Suprapubic skin (tissue), 4 donors: ENCODE results near the gene RXFP2.

Experiments used
- EP300 ChIP-seq: sonication (generic); formaldehyde crosslinking; IDR thresholded peaks from one replicate; pipeline ENCODE4 v1.6.1; 2017; ENCODE audit warnings: antibody characterized with exemption
- POLR2A ChIP-seq, 2 donors: fragments of 450-650 bp; IDR thresholded peaks; one replicate each; pipeline ENCODE4 v1.6.1; 2017; ENCODE audit warnings: antibody characterized with exemption in 2 of 2, mild to moderate bottlenecking in 2 of 2, moderate library complexity in 2 of 2
- POLR2AphosphoS5 ChIP-seq, 3 donors: sonication (generic); formaldehyde crosslinking; IDR thresholded peaks; one replicate each; pipeline ENCODE4 v1.6.1; 2017; ENCODE audit warnings: antibody characterized with exemption in 3 of 3
- TF ChIP-seq, protein P1 (sequence below), 2 donors: fragments of 200-600 bp in 1 of 2; fragments of 450-650 bp in 1 of 2; sonication (generic) in 1 of 2; IDR thresholded peaks; one replicate each; pipeline ENCODE4 v1.5.1; 2016 to 2019; ENCODE audit warnings: antibody characterized with exemption in 2 of 2, mild to moderate bottlenecking in 1 of 2, moderate library complexity in 1 of 2

DNA sequence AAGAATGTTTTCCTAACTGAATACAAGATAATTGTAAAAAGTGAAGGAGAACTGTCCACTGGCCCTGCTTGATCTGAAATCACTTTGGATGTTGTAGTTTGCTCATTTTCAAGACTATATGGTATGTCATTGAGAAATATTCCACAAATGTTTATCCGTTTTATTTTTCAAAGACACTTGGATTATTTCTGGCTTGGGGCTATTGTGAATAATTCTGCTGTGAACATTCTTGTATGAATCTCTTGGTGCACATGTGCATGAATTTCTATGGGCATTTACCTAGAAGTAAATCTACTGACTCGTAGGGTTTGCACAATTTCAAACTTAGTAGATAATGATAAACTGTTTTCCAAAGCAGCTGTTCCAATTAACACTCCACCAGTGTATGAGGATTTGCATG lies 8.6 kb downstream of the RXFP2 start:
- no peak for TF ChIP-seq EP300
- TF ChIP-seq, protein P1, sequence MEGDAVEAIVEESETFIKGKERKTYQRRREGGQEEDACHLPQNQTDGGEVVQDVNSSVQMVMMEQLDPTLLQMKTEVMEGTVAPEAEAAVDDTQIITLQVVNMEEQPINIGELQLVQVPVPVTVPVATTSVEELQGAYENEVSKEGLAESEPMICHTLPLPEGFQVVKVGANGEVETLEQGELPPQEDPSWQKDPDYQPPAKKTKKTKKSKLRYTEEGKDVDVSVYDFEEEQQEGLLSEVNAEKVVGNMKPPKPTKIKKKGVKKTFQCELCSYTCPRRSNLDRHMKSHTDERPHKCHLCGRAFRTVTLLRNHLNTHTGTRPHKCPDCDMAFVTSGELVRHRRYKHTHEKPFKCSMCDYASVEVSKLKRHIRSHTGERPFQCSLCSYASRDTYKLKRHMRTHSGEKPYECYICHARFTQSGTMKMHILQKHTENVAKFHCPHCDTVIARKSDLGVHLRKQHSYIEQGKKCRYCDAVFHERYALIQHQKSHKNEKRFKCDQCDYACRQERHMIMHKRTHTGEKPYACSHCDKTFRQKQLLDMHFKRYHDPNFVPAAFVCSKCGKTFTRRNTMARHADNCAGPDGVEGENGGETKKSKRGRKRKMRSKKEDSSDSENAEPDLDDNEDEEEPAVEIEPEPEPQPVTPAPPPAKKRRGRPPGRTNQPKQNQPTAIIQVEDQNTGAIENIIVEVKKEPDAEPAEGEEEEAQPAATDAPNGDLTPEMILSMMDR (IDR thresholded peaks at IDR 0.05) = no peak
- TF ChIP-seq POLR2A (IDR thresholded peaks at IDR 0.05) = no peak
- TF ChIP-seq POLR2AphosphoS5 (IDR thresholded peaks at IDR 0.05) = no peak
